Measurements from ENCODE around the gene MACF1.

DNA sequence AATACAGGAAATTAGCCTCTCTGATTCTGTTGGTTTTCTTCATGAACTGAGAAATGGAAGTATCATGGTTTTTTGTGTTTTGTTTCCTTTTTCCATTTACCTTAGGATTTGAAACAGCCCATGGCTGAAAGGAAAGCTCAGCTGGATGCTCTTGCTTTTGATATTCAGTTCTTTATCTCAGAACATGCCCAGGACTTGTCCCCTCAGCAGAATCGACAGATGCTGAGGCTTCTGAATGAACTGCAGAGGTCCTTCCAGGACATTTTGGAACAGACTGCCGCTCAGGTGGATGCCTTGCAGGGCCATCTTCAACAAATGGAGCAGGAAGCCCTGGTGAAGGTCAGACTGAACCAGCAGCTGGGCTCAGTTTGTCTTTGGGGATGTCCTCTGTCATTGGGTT is 142.4 kb downstream of the MACF1 start:
- TF ChIP-seq MXI1 (IDR thresholded peaks at IDR 0.05; ENCODE audit: low read depth, low read length) (no peak), FOXJ3 (CRISPR knock-in tag; IDR thresholded peaks at IDR 0.05) (no peak), RXRA (IDR thresholded peaks at IDR 0.05; ENCODE audit: borderline replicate concordance, low read depth) (no peak)

Data from SK-N-SH (cell line).